GM12878 (cell line): ENCODE measurements around the gene COL28A1. TPM values are rescaled to one million over a fixed set of nuclear protein-coding genes. Genes with fewer than 3 reads are reported as not detected.

Experiments used
- ATAC-seq: fragments of 200-7000 bp; cut with Tn5 transposase; 3 replicates; pipeline ENCODE4 v1.9.1; 2020; ENCODE audit warnings: mild to moderate bottlenecking, moderate library complexity
- BruUV-seq: library from RNA; stranded (reverse); fragments of 400-500 nt; replicated peaks from 2 replicates; lab custom pipeline; 2021; lab: Mats Ljungman, UMichigan
- CTCF ChIA-PET: fragments of 300-600 bp; sonication (Branson Sonifier 250); formaldehyde crosslinking; extraction: SDS; loops from one replicate; lab custom pipeline; 2021; ENCODE audit warnings: inconsistent platforms; lab: Yijun Ruan, JAX
- POLR2A ChIA-PET: fragments of 350-600 bp; formaldehyde crosslinking; extraction: SDS; loops from one replicate; lab custom pipeline; 2021; ENCODE audit warnings: inconsistent platforms; lab: Charles Lee
- RAD21 ChIA-PET: fragments of 300-600 bp; sonication (Branson Sonifier 250); formaldehyde crosslinking; loops from one replicate; lab custom pipeline; 2023; ENCODE audit warnings: antibody characterized with exemption; ENCODE audit not compliant: unreplicated experiment; lab: Charles Lee
- SMC1A ChIA-PET: fragments of 300-600 bp; sonication (Branson Sonifier 250); formaldehyde crosslinking; loops from one replicate; lab custom pipeline; 2023; ENCODE audit not compliant: unreplicated experiment, uncharacterized antibody; lab: Charles Lee
- DNase-seq: peaks from one replicate; pipeline ENCODE4 v3.0.0-alpha.2; 2011; ENCODE audit warnings: low read depth, low spot score
- FAIRE-seq: peaks from 3 replicates; lab custom pipeline; 2011; peaks lifted over from hg19 to GRCh38; lab: Jason Lieb, UNC
- H2AFZ ChIP-seq: 2 replicates; pipeline ENCODE4 v1.6.0; 2011; ENCODE audit warnings: low read depth, low read length, control low read depth; ENCODE audit not compliant: control insufficient read depth
- H3K27ac ChIP-seq: 2 replicates; pipeline ENCODE4 v1.5.1; 2011; ENCODE audit warnings: control low read depth; ENCODE audit not compliant: control insufficient read depth, insufficient read depth
- H3K27me3 ChIP-seq, 2 experiments: replicated peaks in 1 of 2; 2 replicates each; pipeline versions ENCODE4 v1.6.0 to v1.6.1; 2011; ENCODE audit warnings: low read length in 1 of 2; ENCODE audit not compliant: control insufficient read depth in 2 of 2, insufficient read depth in 2 of 2
- H3K36me3 ChIP-seq, 2 experiments: 2 replicates each; pipeline ENCODE4 v1.5.1; 2011; ENCODE audit warnings: low read length in 1 of 2; ENCODE audit not compliant: control insufficient read depth in 2 of 2, insufficient read depth in 2 of 2
- H3K4me1 ChIP-seq: 2 replicates; pipeline ENCODE4 v1.6.1; 2011; ENCODE audit warnings: mild to moderate bottlenecking, low read length, moderate library complexity, mixed read lengths; ENCODE audit not compliant: control insufficient read depth, insufficient read depth
- H3K4me2 ChIP-seq: 2 replicates; pipeline ENCODE4 v1.6.0; 2011; ENCODE audit warnings: control low read depth; ENCODE audit not compliant: control insufficient read depth, insufficient read depth
- H3K4me3 ChIP-seq: fragments of 200-600 bp; sonication (generic); 2 replicates; pipeline ENCODE4 v1.5.1; 2016
- H3K79me2 ChIP-seq: 2 replicates; pipeline ENCODE4 v1.6.0; 2011; ENCODE audit warnings: low read length; ENCODE audit not compliant: control insufficient read depth, insufficient read depth
- H3K9ac ChIP-seq: 2 replicates; pipeline ENCODE4 v1.8.0; 2011; ENCODE audit warnings: low read length, control low read depth, mixed read lengths; ENCODE audit not compliant: control insufficient read depth, insufficient read depth
- H3K9me3 ChIP-seq: replicated peaks from 3 replicates; pipeline ENCODE4 v1.5.1; 2011; ENCODE audit warnings: mild to moderate bottlenecking, low read length; ENCODE audit not compliant: control insufficient read depth, insufficient read depth
- H4K20me1 ChIP-seq: 2 replicates; pipeline ENCODE4 v1.6.0; 2011; ENCODE audit not compliant: control insufficient read depth, insufficient read depth
- ETV6 ChIP-seq, 2 experiments: fragments of 450-650 bp in 1 of 2; IDR thresholded peaks in 1 of 2; conservative IDR thresholded peaks in 1 of 2; 2 replicates each; pipeline ENCODE4 v1.6.1; 2014; ENCODE audit warnings: antibody characterized with exemption in 1 of 2, borderline replicate concordance in 1 of 2, low read depth in 1 of 2, mild to moderate bottlenecking in 1 of 2, moderate library complexity in 1 of 2
- IRF4 ChIP-seq: IDR thresholded peaks from 2 replicates; pipeline ENCODE4 v1.6.1; 2011; ENCODE audit warnings: low read depth, low read length
- RAD21 ChIP-seq: IDR thresholded peaks from 2 replicates; pipeline ENCODE4 v1.6.1; 2011; ENCODE audit warnings: mild to moderate bottlenecking, low read depth, low read length, moderate library complexity; ENCODE audit not compliant: insufficient read depth
- RBBP5 ChIP-seq: fragments of 200-600 bp; sonication (generic); conservative IDR thresholded peaks from 2 replicates; pipeline ENCODE4 v1.6.1; 2016
- TBL1XR1 ChIP-seq: IDR thresholded peaks from 2 replicates; pipeline ENCODE4 v1.6.1; 2012; ENCODE audit warnings: low read depth, low read length, improper control_type of control experiment
- ZNF24 ChIP-seq: fragments of 450-650 bp; IDR thresholded peaks from 2 replicates; pipeline ENCODE4 v1.6.1; 2017; ENCODE audit warnings: antibody characterized with exemption, mild to moderate bottlenecking
- WGBS: methylation state at CpG from one replicate; pipeline ENCODE4 v1.1.6; 2016; ENCODE audit warnings: low lambda C conversion rate; ENCODE audit not compliant: insufficient replicate concordance, insufficient coverage; ENCODE audit errors: missing lambda C conversion rate; 5-methylcytosine and 5-hydroxymethylcytosine counted together
- in situ Hi-C: fragments of 300-500 bp; cut with MboI; formaldehyde crosslinking; loops from 9 replicates; pipeline ENCODE4 v1.14.3; 2018; ENCODE audit warnings: mixed read lengths
- intact Hi-C: fragments of 100-400 bp; cut with micrococcal nuclease; formaldehyde crosslinking; loops from one replicate; pipeline ENCODE4 v1.14.2; 2022; ENCODE audit not compliant: unreplicated experiment
- polyA plus RNA-seq, 11 experiments: library from polyadenylated mRNA; depleted of rRNA in 4 of 11; unstranded in 6 of 11; stranded (reverse) in 5 of 11; fragments of >200 nt; fragmentation: Nextera tagmentation in 4 of 11; fragmentation: Illumina TruSeq in 1 of 11; extraction: Ambion mirVana in 4 of 11; extraction: Trizol in 1 of 11; gene quantifications; 1 replicate in 1 of 11; 2 replicates in 10 of 11; pipeline versions ENCODE4 v1.2.1 to v1.2.3, GENCODE V29; 2011 to 2016; ENCODE audit warnings: inconsistent platforms in 2 of 11, missing spikeins in 2 of 11, low read depth in 1 of 11
- total RNA-seq, 4 experiments: library from RNA; depleted of rRNA in 3 of 4; stranded (reverse); fragments of >200 nt in 3 of 4; fragmentation: Illumina TruSeq in 1 of 4; extraction: Trizol in 1 of 4; gene quantifications; 2 replicates each; pipeline versions ENCODE4 v1.2.1 to v1.2.3, GENCODE V29; 2013 to 2021
- TF ChIP-seq, protein P1 (sequence below), 3 experiments: IDR thresholded peaks in 2 of 3; conservative IDR thresholded peaks in 1 of 3; 2 replicates each; pipeline ENCODE4 v1.5.1; 2011; ENCODE audit warnings: low read depth in 3 of 3, low read length in 3 of 3, mild to moderate bottlenecking in 3 of 3, control low read depth in 2 of 3, moderate library complexity in 2 of 3, inconsistent platforms in 1 of 3, mixed read lengths in 1 of 3; ENCODE audit not compliant: control insufficient read depth in 2 of 3, insufficient read depth in 1 of 3; ENCODE audit errors: extremely low read depth in 1 of 3
- TF ChIP-seq, protein P2 (sequence below): fragments of 450-650 bp; IDR thresholded peaks from 2 replicates; pipeline ENCODE4 v1.6.1; 2016; ENCODE audit warnings: mild to moderate bottlenecking
- TF ChIP-seq, protein P3 (sequence below): fragments of 450-650 bp; IDR thresholded peaks from 2 replicates; pipeline ENCODE4 v1.6.1; 2017; ENCODE audit warnings: mild to moderate bottlenecking

Gene COL28A1
- total and polyA plus RNA-seq, 10 of the 15 experiments (the other 5 are each of a cell fraction or from before 2014, with no cell fraction given), result 0.05 to 0.22 TPM; not detected in 8

DNA sequence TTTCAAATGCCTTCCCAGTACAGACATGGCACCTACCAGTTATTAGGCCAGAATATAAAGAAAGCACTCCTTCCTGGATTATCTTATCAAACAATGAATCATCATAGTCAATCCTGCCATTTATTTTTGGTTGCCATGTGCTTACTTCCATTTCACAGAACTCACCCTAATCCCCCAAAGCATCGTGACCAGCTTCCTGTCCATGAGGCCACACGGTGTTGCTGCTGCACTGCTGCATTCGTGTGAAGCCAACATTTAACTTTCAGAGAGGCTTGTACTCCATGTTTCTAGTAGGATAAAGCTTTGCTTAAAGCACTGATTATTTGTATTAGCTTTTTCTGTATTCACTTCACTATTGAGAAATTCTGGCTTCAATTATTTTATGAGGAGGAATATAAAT, 14.4 kb downstream of the COL28A1 start:
- ChIA-PET CTCF (interaction anchor here (0.8 kb wide), 1 partner anchor 696 kb away, joined by 3 read pairs; no protein-coding TSS in a partner anchor), POLR2A (no interaction called here), SMC1A (interaction anchor here (1.9 kb wide), 1 partner anchor 75 kb away, joined by 4 read pairs; no protein-coding TSS in a partner anchor), RAD21 (interaction anchor here (0.9 to 1.4 kb wide), 2 partner anchors 160 to 775 kb away, joined by 3 to 5 read pairs; no protein-coding TSS in a partner anchor)
- peak; percentile 47; the same call in 1 of the 3 replicates for ATAC-seq
- Histone ChIP-seq H4K20me1 (no peaks in the 10 kb centered on the region), H3K4me1 (no peaks in the 10 kb centered on the region), H3K9ac (no peak overlapping the region), H3K4me3 (no peak overlapping the region), H3K27ac (no peak overlapping the region), H3K27me3 (no peaks in the 10 kb centered on the region), H2AFZ (no peak overlapping the region), H3K79me2 (no peaks in the 10 kb centered on the region), H3K9me3 (no peaks in the 10 kb centered on the region), H3K36me3 (no peaks in the 10 kb centered on the region), H3K4me2 (no peak overlapping the region)
- DNase-seq, result no peak
- 28% methylated on average over 3 of the region's 3 CpGs for WGBS
- FAIRE-seq, result no peak
- in situ Hi-C loops (no loop called here), intact Hi-C loops (no loop called here)
- no peak for TF ChIP-seq TBL1XR1
- TF ChIP-seq RAD21, result peak; percentile 42; the same call in 1 of the 2 replicates
- TF ChIP-seq, protein P1, sequence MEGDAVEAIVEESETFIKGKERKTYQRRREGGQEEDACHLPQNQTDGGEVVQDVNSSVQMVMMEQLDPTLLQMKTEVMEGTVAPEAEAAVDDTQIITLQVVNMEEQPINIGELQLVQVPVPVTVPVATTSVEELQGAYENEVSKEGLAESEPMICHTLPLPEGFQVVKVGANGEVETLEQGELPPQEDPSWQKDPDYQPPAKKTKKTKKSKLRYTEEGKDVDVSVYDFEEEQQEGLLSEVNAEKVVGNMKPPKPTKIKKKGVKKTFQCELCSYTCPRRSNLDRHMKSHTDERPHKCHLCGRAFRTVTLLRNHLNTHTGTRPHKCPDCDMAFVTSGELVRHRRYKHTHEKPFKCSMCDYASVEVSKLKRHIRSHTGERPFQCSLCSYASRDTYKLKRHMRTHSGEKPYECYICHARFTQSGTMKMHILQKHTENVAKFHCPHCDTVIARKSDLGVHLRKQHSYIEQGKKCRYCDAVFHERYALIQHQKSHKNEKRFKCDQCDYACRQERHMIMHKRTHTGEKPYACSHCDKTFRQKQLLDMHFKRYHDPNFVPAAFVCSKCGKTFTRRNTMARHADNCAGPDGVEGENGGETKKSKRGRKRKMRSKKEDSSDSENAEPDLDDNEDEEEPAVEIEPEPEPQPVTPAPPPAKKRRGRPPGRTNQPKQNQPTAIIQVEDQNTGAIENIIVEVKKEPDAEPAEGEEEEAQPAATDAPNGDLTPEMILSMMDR (IDR thresholded peaks at IDR 0.05 in 2 of 3, conservative IDR thresholded peaks at IDR 0.05 in 1 of 3; ENCODE audit: control insufficient read depth in 2 of 3, extremely low read depth in 1 of 3, insufficient read depth in 1 of 3, low read depth in 3 of 3, low read length in 3 of 3), result peak in 2 of 3 experiments; percentile 13 to 23; a peak in 2 of 6 replicates
- no TSS peak for BruUV-seq

DNA sequence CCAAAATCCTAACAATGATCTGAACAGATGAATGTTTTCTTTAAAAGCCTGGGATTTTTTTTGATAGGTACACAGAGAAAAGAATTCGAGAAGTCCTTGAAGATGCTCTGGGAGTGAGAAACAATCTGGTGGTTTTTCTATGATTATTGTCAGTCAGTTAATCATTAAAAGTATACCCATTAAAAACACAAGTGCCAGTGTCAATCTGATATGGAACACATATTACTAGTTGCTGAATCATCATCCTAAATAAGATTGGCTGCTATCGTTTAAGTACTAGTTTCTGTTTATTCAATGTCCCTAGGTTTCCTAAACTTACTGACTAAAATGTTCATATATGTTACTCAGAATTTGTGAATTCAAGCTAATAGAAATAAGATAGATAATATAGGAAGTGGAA, 16.1 kb downstream of the COL28A1 start:
- Histone ChIP-seq H3K9me3 (no peaks in the 10 kb centered on the region), H4K20me1 (no peaks in the 10 kb centered on the region), H3K27me3 (no peaks in the 10 kb centered on the region; a peak in 1 of 4 replicates), H3K4me1 (no peaks in the 10 kb centered on the region), H3K4me3 (no peak overlapping the region), H2AFZ (no peak overlapping the region), H3K79me2 (no peaks in the 10 kb centered on the region), H3K4me2 (no peak overlapping the region), H3K9ac (no peak overlapping the region), H3K36me3 (no peaks in the 10 kb centered on the region), H3K27ac (no peak overlapping the region)
- SMC1A ChIA-PET, result no interaction called here
- RAD21 ChIA-PET, result no interaction called here
- no peak for ATAC-seq
- intact Hi-C loops, result no loop called here
- no peak for DNase-seq
- FAIRE-seq, result no peak
- in situ Hi-C loops, result no loop called here
- CTCF ChIA-PET, result interaction anchor here (0.6 to 1.2 kb wide), 3 partner anchors 24 to 776 kb away, joined by 3 read pairs; no protein-coding TSS in a partner anchor
- POLR2A ChIA-PET, result no interaction called here
- no TSS peak for BruUV-seq
- 33% methylated on average over 2 of the region's 2 CpGs for WGBS
- TF ChIP-seq, protein P2, sequence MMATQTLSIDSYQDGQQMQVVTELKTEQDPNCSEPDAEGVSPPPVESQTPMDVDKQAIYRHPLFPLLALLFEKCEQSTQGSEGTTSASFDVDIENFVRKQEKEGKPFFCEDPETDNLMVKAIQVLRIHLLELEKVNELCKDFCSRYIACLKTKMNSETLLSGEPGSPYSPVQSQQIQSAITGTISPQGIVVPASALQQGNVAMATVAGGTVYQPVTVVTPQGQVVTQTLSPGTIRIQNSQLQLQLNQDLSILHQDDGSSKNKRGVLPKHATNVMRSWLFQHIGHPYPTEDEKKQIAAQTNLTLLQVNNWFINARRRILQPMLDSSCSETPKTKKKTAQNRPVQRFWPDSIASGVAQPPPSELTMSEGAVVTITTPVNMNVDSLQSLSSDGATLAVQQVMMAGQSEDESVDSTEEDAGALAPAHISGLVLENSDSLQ, result no peak
- TF ChIP-seq ZNF24 (no peak), IRF4 (no peak), ETV6 (conservative IDR thresholded peaks at IDR 0.05 in 1 of 2, IDR thresholded peaks at IDR 0.05 in 1 of 2; ENCODE audit: borderline replicate concordance in 1 of 2, low read depth in 1 of 2) (no peak), RBBP5 (no peak)
- TF ChIP-seq, protein P3, sequence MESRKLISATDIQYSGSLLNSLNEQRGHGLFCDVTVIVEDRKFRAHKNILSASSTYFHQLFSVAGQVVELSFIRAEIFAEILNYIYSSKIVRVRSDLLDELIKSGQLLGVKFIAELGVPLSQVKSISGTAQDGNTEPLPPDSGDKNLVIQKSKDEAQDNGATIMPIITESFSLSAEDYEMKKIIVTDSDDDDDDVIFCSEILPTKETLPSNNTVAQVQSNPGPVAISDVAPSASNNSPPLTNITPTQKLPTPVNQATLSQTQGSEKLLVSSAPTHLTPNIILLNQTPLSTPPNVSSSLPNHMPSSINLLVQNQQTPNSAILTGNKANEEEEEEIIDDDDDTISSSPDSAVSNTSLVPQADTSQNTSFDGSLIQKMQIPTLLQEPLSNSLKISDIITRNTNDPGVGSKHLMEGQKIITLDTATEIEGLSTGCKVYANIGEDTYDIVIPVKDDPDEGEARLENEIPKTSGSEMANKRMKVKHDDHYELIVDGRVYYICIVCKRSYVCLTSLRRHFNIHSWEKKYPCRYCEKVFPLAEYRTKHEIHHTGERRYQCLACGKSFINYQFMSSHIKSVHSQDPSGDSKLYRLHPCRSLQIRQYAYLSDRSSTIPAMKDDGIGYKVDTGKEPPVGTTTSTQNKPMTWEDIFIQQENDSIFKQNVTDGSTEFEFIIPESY, result no peak
